Measurements from ENCODE around the gene COX8A.
"Not testable (repeated sequence)": the region's sequence is repeated elsewhere in the genome, so short reads cannot be mapped to it uniquely, and the experiment has no call there.

COX8A gene, protein sequence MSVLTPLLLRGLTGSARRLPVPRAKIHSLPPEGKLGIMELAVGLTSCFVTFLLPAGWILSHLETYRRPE

DNA sequence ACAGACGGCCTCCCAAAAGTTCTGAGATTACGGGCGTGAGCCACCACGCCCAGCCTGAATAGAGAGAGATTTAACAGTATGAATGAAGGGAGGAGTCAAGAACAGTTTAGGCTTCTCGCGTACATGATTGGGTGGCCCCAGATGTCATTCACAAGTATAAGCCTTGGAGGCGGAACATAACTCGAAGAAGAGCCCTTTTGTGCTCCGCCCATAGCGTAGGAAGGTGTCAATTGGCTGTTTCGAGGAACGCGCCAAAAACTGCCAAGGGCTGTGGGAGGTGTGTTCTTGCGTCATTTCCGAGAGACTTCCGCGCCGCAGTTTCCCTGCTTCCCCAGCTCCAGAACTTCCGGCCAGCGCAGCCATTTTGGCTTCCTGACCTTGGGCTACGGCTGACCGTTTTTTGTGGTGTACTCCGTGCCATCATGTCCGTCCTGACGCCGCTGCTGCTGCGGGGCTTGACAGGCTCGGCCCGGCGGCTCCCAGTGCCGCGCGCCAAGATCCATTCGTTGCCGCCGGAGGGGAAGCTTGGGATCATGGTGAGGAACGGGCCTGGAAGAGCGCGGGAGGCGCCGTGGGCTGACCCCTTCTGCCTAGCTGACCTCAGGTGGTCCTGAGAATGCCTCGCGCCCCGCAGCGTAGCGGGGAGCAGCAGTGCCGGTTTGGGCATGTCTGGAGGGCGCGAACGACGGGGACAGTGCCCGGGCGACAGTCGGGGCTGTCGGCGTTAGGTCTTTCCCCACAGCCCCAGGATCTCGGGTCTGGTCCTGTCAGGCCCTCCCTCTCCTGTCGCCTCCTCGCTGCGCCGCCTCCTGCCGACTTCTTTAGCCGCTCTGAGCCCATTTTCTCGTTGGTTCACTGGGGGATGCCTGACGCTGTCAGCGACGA, at the start of gene COX8A:
Gene COX8A (plus strand): TSS at position 362 of the 885 bp plus-strand sequence. CDS start 61 bp downstream, at position 423.
- DNase-seq, result peak; percentile 99

DNA sequence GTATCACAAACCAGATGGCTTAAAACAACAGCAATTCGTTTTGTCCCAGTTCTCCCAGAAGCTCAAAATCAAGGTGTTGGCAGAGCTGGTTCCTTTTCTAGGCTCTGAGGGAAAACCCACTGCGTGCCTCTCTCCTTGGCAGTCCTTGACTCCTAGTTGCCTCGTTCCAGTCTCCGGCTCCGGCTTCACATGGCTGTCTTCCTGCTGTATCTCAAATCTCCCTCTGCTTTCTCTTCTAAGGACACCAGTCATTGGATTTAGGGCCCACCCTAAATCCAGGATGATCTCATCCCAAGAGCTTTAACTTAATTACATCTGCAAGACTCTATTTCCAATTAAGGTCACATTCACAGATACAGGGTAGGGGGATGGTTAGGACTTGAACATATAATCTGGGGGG, 44.8 kb upstream of the COX8A start:
- no peak for DNase-seq

DNA sequence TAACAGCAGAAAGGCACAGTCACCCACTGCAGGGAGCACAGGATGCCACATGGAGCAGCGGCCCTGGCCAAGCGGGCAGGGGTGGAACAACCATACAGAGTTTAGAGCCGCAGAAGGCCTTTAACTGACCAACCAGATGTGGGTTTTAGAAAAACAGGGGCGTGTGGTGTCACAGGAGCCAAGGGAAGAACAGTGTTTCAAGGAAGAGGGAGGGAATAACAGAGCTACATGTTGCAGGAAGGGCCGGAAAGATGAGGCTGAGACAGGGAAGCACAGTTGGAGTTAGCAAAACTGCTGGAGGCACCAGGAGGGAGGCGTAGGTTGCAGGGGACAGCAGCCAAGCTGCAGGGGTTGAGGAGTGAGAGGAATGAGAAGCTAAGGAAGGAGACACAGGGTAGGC, 43.4 kb upstream of the COX8A start:
- no peak for DNase-seq

DNA sequence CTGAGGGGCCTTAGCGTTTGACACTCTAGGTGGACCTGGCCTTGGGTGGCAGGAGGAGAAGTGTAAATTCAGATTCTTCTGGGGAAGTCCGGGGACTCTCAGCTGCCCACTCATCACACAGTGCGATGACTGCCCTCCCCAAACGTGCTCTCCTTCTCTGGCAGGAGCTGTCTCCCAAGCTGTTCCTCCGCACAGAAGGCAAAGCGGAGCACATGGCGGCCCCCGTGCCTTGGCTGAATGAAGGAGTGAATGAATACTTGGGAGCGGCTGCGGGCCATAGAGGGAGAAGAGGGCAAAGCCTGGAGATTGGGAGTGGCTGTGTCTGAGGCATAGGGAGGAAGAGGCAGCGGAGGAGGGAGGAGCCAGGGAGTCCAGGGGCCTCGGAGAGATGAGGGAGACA, 42.5 kb upstream of the COX8A start:
- DNase-seq, result no peak

DNA sequence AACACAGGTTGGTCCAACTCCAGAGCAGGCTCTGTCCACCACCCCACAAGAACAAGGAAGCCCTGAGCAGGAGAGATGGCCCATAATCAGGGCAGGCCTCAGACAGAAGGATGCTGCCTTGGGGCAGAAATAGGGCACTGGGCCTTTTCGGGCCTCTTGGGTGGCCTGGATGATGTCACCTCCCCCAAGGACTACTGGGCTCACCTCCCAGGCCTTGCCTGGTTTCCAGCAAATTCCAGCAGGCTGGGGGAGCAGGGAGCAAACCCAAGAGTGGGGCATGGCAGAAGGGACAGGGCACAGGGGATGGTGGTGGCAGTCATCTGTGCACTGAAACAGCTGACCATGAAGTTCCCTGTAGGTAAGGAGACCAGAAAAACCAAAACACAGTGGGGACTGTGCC, 41.0 kb upstream of the COX8A start:
- DNase-seq, result no peak

DNA sequence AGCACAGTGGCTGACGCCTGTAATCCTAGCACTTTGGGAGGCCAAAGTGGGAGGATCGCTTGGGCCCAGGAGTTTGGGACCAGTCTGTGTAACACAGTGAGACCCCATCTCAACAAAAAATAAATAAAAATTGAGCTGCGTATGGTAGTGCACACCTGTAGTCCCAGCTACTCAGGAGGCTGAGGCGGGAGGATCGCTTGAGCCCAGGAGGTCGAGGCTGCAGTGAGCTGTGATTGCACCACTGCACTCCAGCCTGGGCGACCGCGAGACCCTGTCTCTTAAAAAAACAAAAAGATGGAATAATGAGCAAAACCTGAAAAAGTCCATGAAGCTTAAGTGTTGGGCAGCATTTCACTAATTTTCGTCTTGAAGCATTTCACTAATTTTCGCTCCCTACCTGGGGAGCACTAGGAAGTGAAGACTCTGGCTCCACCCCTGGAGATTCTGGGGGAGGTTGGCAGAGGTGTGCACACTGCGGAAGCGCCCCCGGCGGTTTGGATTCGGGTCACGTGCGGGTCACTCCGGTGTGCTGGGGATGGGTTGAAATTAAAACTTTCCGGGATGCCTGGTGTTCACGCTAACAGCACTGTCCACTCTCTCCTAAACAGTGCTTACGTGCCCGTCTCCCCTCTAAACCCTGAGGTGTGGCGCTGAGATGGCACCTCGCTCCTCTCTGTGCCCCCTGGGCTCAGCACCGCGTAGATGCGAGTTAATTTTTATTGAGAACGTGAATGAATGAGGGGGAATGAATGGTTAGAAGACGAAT, 36.5 kb upstream of the COX8A start:
- peak; percentile 49 for DNase-seq

DNA sequence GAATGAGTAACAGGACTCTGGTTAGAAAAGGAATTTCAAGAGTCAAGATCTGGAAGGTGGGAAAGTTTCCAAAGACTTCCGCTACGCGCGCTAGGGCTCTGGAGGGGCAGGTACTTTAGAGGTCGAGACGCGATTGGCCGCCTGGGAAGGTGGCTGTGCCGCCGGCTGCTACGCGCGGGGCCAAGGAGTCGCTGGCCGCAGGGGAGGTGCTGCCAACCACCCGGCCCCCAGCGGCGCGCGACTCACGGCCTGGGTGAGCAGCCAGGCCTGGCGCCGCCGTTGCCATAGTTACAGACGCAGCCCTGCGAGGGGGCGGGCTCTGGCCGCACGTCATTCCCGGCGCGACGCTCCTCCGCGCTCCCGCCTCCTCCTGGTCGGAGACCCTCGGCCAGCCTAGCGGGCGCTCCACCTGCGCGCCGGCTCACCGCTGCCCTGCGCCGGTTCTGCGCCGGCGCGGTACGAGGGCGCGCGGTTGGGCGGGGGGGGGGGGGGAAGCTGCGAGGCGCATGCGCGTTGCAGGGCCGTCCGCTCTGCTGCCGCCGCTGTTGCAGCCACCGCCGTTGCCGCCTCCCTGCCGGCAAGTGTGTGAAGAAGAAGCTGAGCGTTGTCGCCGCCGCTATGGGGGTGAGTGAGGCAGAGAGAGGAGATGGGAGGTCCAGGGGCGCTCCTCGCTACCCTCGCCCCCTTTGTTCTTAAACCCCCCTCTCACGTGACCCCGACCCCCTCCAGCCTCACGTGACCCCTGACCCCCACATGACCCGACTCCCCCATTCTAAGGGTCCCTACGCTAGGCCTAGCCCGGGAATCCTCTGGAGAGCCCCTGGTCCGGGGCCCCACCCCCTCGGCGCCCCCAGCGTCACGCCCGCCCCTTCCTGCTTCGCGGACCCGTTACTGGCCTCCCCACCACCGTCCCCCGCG, 35.7 kb upstream of the COX8A start, which contains the start of gene NAA40:
Gene NAA40 (plus strand): TSS at position 524 of the 918 bp plus-strand sequence. CDS start 95 bp downstream, at position 619.
- peak; percentile 97 for DNase-seq

DNA sequence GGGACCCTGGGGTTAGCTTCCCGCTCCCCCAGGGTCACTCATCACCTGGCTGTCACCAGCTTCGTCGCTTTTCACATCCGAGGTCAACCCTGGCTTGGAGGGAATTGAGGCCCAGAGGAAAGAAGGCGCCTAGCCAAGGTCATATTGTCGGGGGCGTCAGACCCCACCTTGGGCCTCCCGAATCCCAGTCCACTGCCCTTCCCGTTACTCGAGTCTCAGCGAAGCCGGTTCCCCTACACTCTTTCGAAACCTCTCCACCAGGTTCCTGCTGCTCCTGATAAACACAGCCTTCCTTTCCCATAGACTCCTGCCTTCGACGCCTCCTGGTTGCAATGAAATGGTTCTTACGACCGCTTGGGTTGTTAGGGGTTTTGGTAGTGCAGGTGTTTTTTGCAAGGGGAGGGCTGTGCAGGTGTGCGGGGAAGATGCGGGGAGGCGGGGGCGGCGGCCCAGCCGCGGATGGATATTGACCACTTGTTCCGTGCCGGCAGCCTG, 35.0 kb upstream of the COX8A start:
- DNase-seq, result no peak

DNA sequence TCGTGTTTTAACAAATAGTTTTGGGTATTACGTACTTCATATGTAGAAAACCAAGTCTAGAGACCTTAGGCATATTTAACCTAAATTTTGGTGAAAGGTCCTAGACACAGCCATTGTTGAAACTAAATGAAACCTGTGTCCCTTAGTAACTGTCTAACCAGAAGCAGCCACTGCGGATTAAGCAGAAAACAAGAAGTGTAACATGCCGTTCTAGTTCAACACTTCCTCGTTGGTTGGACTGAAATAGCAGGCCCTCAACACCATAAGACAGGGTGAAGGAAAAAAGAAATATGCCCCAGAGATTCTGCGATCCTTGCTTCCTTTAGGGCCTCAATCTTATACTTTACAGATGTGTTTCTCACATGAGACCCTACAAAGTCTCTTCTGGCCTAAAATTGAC, 33.6 kb upstream of the COX8A start:
- no peak for DNase-seq

DNA sequence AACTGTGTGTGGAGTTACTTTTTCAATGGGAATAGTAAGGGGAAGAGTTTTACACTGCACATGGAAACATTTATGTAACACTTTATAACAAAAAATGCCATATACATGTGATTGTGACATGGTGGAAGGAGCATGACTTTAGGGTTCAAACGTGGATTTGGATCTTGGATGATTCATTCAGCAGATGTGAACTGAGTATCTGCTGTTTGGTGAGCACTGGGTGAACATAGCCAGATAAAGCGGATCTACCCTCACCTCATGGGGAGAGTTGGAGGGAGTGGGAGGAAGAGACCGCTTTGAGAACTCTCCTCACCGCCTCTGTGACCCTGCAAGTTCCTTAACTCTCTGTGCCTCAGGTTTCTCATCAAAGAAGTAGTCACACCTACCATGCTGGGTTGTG, 32.5 kb upstream of the COX8A start:
- DNase-seq, result no peak

DNA sequence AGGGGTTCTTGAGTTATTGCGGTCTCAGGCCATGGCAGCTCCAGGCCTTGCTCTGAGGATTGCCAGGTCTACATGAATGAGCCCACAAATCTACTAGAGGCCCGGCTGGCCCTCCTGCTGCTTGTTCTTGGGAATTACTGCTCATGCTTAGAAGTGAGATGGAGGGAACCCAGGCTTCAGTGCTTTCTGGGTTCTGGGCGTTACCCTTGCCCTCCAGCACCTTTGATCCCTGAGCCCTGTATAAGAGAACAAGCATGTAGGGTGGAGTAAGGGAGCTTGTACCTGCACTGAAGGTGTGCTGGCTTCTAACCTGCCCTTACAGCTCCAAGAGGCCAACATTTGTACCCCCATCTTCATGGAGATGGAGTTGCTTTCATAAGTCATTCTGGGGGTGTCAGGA, 31.6 kb upstream of the COX8A start:
- DNase-seq, result no peak

DNA sequence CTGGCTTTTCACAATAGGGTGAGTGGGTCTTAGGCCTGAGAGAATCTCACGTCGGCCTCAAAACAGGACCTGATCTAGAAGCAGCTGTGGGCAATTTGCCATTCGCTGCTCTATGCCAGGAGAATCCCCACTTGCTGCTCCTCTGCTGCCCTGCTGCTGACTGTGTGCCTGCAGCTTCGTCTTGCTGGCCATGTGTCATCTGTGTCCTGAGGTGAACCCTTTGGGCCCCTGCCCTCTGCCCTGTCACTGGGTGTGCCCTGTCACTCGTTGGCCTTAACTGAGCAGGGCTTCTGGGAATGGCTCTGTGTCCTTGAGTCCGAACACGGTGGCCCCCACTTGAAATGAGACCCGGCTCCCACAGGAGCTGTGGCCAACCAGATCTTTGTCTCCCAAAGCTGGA, 29.4 kb upstream of the COX8A start:
- DNase-seq, result no peak

DNA sequence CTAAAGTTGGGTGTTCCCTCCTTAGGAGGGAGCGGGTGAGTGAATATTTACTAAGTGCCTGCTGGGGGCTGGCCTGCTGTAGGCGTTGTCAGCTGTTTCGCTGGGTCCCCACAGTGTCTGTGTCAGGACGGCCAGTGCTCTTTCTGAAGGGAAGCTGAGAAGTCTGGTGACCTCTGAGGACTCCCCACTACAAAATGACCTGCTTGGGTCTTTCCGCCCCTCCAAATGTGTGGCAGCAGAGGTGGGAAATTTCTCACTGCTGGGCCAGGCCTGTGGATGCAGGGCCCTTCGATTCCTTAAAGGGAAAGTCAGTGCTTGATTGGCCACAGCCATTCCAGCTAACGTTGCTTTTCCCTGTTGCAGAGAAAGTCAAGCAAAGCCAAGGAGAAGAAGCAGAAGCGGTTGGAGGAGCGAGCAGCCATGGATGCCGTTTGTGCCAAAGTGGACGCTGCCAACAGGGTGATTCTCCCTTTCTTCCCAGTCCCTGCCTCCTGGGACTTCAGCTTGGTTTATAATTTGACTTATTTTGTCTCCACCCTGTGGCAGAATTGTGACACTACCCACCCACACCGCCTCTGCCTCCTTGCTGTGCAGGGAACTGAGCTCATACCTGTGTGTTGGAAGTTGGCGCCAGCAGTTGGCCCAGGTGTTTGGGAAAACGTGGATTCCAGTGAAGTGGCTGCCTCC, 28.8 kb upstream of the COX8A start:
- DNase-seq, result peak; percentile 55

DNA sequence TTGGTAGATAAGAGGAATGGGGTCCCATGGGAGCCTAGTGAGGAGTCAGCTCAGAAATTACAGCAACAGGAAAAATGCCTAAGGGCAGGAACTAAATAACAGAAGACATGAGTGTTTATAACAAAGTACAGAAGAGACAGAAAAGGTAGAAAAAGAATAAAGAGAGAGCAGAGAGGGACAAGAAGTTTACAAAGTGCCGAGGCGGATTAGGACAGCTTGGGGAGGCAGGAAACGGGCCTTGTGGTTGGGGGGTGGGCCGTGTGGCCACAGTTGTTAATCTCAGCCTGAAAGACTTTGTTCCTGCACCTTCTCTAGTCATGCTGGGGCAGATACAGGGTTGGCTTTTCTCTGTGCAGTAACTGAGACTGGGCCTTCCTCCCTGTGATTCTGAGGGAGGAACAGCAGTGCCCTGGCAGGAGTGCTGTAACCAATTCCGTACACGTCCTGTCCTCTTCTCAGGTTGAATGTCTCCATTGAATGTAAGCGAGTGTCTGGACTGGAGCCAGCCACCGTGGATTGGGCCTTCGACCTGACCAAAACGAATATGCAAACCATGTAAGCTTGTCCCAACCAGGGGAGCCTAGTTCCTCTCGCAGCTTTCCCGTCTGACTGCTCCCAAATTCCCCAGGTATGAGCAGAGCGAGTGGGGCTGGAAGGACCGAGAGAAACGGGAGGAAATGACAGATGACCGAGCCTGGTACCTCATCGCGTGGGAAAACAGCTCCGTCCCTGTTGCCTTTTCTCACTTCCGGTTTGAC, 22.5 kb upstream of the COX8A start:
- DNase-seq, result no peak

DNA sequence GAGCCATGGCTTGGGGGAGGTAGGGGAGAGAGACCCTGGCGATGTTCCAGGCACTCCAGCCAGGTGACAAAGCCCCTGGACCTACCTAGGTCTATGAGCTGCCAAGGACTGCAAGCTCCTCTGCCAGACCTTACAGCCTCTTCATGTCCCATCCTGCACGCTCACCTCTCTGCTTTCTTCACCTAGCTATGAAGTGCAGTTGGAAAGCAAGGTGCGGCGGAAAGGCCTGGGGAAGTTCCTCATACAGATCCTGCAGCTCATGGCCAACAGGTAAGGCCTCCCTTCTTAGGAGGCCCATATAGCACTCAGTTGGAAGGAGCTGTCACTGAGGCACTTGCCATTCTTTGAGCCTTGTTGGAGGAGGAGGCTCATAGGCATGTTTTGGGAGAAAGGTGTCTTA, 21.9 kb upstream of the COX8A start:
- no peak for DNase-seq

DNA sequence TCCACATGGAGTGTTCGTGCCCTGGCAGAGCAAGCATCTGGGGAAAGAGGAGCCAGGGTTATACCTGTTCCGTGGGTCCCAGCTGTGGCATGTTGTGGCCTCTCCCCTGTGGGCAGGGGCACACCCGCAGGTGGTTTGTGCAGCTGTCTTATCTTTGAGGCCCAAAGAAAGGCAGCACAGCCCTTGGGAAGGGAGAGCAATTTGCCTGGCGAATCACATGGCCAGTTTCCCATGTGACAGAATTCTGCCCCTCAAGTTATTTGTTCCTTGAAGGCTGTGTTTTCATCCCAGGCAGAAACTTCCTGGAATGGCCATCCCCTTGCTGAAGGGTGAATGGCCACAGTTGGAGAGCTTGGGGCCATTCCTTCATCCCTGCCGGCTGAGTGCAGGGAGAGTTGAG, 16.4 kb upstream of the COX8A start:
- no peak for DNase-seq

DNA sequence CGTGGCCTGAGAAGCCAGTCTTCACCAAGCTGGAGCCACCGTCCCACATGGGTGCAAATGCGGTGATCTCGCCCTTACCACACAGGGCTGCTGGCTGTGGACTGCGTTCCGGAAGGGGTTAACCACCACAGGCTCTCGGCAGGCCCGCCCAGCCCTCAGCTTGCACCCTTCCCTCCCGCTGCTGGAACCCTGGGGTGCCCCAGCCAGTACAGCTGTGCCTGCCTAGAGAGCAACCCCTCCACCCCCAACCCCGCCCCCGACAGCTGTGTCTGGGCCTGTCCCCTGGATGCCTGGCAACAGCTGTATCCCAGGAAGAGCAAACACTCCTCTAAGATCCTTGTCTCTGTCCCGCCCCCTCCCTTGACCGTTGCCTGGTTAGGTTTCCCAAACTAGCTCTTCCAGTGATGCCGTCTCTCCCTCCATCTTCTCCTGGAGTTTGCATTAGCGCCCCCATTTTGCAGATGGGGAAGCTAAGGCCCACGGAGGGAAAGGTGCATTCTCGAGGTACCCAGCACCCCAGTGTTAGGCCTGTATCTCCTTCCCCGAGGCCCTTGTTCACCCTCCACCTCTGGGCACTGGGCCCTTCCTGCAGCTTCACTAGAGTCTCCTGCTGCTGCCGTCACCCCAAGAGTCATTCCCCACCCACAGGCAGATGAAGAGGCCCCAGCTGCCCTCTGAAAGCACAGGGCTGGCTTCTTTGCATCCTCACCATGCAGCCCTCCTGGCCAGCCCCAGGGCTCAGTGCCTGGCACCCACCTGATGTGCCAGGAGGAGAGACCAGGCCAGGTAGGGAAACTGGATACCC, 12.6 kb upstream of the COX8A start:
- peak; percentile 96 for DNase-seq

DNA sequence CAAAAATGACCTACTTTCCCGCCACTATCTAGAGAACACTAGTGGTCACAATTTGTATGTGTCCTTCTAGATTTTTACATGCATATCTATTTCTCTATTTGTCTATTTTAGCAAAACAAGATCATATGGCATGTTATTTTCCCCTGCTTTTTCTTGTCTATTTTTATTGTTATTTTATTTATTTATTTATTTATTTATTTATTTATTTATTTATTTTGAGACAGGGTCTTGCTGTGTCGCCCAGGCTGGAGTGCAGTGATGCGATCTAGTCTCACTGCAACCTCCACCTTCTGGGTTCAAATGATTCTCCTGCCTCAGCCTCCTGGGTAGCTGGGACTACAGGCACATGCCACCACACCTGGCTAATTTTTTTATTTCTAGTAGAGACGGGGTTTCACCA, 10.5 kb upstream of the COX8A start:
- not testable (repeated sequence) for DNase-seq

DNA sequence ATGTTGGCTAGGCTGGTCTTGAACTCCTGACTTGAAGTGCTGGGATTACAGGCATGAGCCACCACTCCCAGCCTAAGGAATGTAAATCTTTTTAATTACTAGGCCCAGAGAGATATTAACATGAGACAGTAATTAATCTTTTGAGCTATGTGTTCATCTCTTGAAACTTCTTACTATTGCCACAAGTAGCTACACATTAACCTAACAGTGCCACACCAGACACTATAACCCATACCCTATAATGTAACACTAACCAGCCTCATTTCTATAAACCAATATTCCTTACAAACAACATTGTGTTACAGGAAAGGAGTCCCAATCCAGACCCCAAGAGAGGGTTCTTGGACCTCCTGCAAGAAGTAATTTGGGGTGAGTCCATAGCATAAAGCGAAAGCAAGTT, 8.0 kb upstream of the COX8A start:
- no peak for DNase-seq

DNA sequence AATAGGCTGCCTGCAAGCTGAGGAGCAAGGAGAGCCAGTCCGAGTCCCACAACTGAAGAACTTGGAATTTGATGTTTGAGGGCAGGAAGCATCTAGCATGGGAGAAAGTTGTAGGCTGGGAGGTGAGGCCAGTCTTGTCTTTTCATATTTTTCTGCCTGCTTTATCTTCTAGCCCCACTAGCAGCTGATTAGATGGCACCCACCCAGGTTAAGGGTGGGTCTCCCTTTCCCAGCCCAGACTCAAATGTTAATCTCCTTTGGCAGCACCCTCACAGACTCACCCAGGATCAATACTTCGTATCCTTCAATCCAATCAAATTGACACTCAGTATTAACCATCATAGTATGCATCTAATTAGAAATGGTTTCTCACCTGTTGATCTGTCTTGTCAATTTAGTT, 5.0 kb upstream of the COX8A start:
- DNase-seq, result no peak

All from NCI-H510A (cell line).